Measurements from ENCODE around the gene VAMP2.

VAMP2 gene

DNA sequence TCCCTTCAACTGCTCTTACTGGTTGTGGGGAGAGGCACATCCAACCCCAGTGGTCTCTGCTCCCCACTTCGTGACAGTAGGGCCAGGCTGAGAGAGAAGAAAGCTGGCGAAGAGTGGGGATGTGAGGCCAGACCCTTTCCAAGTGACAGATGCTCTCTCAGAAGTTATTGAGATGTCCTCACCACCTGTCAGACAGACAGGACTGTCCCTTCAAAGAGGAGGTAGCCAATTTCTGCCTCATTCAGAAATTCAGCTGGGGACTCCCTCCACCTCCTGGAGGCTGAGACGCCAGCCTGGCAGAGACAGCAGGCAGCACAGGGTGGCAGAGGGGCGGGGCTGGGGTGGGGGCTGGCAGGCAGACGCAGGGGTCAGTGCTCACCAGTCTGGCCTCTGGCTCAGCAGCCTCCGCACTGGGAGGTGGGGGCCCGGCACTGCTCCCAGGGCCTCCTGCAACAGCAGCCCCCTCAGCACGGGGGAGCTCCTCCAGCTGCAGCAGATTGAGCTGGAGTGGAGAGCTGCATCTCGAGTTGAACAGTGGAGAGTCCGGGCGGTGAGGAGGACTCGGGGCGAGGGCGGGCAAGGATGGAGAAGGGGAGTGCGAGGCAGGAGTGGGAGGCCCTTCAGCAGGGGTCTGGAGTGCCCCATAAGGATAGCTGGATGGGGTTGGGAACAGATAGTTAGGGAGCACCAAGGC lies 19.7 kb downstream of the VAMP2 start:
- no peak for DNase-seq

- no peak for DNase-seq
These were observed 20.4 kb downstream of the VAMP2 start for GRCh38 chr17:8142158-8142886.

GRCh38 chr17:8141741-8142140 lies 21.0 kb downstream of the VAMP2 start:
- no peak for DNase-seq

DNA sequence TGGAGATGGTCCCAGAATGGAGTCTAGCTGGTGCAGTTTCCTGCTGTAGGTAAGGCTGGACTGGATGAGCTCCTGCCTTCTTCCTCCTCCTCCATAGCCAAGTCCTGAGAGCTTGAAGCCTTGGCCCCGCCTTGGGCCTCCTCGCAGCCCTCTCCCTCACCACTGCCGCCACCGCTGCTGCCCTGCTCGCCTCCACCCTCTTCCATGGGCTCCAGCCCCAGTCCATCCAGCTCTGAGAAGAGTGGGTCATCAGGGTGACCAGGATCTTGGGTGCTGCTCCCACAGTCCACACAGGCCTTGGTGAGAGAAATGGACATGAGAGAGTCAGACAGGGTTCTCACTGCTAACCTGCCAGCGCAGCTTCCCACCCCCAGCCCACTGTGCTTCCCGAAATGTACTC lies 21.7 kb downstream of the VAMP2 start:
- DNase-seq: no peak

DNA sequence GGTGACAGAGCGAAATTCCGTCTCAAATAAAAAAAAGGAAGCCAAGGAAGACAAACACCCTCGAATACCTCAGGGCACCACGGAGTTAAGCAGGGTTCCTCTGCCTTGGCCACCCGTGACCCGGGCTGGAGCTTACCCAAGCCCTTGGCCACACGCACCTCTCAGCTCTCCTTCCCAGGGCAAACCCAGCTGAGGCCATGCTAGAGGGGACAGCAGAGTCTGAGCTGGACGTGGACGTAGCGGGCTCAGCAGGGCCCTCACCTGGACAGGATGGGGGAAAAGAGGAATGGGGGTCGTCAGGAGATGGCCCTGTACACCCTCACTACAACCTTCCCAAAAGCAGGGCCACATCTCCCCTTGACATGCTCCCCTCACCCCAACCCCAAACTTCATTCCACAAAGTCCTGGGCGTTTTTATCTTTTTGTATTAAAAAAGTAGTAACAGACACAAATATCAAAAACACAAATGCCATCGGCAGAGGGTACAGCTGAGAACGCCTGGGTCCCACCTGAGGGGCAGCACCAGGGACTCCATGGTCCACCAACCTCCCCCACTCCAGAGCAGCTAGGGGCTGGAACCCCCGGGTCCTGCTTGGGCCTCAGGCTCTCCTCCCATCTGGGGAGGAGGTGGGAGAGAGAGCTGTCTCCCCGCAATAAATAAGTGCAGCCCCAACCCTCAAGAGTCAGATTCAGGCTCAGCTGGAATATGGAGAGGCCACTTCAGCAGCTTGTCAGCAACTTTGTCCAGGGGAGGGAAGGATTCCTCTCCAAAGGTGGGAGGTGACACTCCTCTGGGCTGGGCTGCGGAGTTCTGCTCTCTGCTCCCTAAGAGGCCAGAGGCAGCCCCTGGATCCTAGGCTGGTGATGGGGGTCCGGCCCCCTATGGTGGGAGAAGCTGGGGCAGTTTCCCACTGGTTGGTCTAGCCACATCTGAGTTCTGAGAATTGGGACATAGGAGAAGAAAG lies 22.4 kb downstream of the VAMP2 start:
- DNase-seq: no peak

DNA sequence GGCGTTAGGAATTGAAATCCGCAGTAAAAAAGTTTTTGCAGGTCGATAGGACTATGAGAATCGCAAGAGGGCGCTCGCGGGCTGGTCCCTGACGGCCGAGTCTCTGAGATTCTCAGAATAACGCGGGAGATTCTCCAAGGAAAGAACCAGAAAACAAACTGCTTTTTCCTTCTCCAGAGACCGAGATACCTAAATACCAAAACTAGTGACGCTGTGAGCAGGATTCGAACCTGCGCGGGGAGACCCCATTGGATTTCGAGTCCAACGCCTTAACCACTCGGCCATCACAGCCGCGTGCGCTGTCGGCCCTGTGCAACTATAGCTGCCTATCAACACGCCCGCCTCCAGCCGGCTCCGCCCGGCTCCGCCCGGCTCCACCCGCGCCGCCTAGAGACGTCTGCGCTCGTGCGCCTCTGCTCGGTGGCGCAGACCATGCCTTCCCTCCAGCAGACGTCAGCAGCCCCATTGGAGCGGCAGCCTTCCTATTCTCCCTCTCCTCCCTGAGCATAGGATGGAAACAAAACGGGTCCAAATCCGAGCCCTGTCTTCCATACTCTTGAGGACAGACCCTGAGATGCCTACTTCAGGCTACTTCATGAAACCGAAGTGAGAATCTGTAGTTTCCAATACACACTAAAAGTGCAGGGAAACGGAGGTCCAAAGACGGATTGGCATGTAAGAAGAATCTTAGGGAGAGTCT lies 23.9 kb downstream of the VAMP2 start:
- peak; percentile 97 to 98 for DNase-seq

GRCh38 chr17:8138374-8138671 lies 24.4 kb downstream of the VAMP2 start:
- no peak for DNase-seq

DNA sequence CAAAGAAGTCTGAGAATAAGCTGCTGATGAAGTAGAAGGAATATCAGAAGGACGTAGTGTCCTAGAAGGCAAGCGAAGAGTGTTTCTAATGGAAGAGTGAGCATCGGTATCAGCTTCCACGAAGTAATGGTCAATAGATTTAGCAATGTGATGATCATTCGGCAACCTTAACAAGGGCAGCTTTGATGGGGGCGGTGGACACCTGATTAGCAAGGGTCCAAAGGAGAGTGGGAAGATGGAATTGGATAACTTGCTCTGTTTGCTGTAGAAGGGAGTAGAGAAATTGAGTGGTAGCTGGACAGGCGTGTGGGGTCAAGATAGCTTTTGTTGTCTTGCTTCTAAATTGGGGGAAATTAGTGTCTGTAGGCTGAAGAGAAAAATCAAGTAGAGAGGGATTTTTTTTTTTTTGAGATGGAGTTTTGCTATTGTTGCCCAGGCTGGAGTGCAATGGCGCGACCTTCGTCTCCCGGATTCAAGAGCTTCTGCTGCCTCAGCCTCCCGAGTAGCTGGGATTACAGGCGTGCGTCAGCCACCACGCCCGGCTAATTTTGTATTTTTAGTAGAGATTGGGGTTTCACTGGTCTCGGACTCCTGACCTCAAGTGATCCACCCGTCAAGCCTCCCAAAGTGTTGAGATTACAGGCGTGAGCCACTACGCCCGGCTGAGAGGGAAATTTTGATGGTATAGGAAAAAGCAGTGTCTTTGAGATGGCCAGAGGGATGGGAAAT lies 24.9 kb downstream of the VAMP2 start:
- DNase-seq: no peak

- no peak for DNase-seq
These were observed 28.8 kb downstream of the VAMP2 start for GRCh38 chr17:8133941-8134340.

DNA sequence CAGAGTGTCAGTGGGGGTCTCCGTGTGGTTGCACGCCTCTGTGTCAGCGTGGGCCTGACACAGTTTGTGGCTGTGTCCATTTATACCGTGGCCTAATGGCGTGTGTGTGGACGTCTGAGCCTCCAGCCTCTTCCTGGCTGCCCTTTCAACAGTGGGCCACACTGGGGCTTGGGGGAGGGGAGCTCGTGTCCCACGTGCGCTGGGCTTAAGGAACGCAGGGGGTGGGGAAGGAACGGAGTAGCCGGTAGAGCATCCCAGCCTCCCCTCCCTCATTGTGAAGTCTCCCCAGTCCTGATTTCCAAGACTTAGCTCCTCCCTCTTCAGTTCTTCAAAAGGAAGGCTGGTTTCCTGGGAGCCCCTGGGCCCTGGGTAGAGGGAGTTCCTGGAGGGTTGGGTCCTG lies 29.3 kb downstream of the VAMP2 start:
- no peak for DNase-seq

DNA sequence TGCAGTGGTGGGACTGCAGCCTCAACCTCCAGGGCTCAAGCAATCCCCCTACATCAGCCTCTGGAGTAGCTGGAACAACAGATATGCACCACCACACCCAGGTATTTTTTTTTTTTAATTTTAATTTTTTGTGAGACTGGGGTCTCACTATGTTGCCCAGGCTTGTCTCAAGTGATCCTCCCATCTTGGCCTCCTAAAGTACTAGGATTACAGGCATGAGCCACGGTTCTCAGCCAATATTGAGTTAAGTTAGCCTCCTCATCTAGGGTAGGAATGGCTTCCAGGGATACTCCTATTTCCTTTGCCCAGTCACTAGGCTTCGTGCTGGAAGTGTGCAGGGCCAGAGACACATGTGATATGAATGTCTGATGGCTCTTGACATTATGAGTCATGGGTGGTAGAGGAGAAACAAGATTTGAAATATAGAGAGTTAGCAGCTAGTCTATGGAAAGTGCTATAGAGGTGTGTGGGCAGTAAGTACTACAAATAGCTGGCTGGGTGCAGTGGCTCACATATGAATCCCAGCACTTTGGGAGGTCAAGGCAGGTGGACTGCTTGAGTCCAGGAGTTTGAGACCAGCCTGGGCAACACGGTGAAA lies 30.8 kb downstream of the VAMP2 start:
- no peak for DNase-seq

DNA sequence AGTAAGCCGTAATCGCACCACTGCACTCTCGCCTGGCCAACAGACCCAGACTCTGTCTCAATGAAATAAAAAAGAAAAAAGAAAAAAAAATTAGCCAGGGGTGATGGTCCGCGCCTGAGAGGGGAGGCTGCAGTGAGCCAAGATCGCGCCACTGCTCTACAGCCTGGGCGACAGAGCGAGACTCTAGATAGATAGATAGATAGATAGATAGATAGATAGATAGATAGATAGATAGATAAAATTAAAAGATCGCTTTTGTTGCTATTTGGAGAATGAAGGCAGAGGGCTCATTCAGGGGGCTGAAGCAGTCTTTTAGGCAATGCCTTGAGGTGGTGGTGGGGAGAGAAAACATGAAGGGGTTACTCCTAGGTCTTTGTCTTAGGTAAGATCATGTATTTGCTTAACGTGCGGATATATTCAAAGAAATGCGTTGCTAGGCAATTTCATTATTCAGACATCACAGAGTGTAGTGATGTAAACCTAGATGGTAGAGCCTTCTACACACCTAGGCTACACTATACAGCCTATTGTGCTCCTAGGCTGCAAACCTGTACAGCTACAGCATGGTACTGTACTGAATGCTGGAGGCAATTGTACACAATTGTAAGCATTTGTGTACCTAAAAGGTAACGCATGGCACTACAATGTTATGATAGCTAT lies 34.5 kb downstream of the VAMP2 start:
- DNase-seq: no peak

GRCh38 chr17:8126491-8127066 lies 36.2 kb downstream of the VAMP2 start:
- peak in 1 of 2 experiments; percentile 44 for DNase-seq

DNA sequence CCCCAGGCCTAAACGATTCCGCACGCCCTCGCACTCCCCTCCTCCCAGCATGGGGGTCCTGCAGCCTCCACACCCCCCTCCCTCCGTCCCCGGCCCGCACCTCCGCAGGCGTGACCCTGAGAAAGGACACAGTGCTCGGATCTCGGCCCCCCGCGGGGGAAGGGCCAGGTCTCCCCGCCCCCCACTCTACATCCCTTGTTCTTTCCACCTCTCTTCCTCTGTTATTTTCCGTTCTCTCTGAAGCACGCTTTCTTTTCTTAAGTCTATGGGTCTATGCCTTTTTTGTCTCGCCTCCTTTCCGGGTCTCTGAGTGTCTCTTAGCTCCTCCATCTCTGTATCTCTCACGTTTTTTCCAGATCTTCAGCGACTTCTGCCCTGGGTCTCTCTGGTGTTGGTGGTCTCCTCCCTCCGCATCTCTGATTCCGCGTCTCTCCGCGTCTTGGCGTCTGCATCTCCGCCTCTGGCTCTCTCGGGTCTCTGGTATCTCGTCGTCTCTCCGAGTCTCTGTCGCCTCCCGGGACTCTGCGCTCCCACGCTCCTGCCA lies 36.7 kb downstream of the VAMP2 start:
- DNase-seq: no peak

DNA sequence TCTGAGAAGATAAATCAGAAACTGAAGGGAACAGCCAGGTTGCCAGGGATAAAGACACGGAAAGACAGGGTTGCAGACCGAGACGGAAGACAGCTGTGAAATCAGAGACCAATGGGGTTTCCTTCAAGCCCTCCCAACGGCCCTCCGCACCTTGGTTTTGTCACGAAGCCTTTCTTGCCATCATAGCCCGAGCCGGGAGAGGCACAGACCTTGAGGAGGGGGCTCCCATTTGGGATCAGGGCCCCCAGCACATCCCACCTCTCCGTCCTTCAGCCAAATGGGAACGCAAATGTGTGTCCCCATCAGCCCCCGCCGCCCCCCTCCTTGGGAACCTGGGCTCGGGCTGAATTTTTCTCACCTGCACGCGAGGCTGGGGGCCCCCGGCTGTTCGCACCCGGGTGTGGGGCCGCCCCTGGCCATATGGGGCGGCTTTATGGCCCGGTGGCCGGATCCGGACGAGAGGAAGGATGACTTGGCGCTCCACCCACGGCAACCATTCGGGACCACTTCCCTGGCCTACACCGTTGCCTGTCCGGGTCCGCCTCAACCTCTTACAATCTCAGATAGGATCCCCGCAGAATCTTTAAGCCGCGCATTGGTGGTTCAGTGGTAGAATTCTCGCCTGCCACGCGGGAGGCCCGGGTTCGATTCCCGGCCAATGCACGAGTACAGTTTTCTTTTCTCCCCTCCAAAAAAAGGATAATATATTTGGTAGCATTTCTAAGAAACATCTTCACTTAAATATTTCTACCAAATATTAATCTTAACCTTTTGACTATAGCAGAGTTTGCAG lies 37.4 kb downstream of the VAMP2 start:
- peak; percentile 79 to 84 for DNase-seq

DNA sequence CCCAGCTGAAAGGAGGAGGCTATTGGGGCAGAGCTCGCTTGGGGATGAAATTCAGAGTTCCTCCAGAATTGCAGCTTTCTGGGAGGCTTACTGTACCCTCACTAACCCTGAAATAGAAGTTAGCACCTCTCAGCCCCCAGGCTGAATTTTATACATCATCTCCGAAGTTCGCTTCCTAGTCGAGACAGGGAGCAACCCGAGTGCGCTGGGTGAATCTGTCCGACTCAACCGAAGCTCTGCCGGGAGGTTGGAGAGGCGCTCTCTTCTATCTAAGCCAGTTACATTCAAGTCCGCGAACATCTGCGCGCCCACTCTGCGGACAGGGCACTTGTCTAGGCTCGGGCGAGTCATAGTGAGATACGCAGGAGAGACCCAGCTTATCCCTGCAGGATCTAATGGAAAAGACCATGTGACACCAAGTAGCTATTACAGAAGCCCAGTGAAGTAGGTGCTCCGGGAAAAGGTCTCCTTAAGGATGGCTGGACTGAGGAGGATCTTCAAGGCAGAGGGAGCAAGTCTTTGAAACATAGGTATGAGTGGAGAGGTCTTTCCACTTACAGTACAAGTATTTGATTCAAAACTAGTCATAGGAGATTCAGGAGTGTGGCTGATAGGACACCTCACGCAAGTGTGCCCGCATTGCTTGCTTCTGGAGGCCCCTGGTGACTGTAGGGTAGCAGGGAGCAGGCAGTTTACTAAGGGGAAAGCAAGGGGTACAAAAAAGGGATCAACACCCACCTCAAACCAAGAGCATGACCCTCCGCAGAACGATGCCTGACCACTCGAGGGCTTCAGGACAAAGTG lies 38.2 kb downstream of the VAMP2 start:
- no peak for DNase-seq

- DNase-seq: peak in 1 of 2 experiments; percentile 57
These were observed 38.9 kb downstream of the VAMP2 start, which contains the start of gene HES7 for GRCh38 chr17:8123695-8124349. TSS of gene HES7 (minus strand) at chr17:8124106. CDS start at chr17:8124084, 22 bp downstream.
